BE2C (cell line): ENCODE results near the gene HLCS.
A peak's percentile ranks its signal among the peaks of the same experiment; 100 is the strongest.
"Not testable (repeated sequence)": the region's sequence is repeated elsewhere in the genome, so short reads cannot be mapped to it uniquely, and the experiment has no call there.

Experiments
- DNase-seq: peaks from one replicate; pipeline ENCODE4 v3.0.0-alpha.2; 2020
- H3K27me3 ChIP-seq: fragments of 250-450 bp; sonication (Bioruptor Pico); 2 replicates; pipeline ENCODE4 v1.5.1; 2020; ENCODE audit warnings: mild to moderate bottlenecking
- H3K36me3 ChIP-seq: fragments of 250-450 bp; sonication (Bioruptor Pico); 2 replicates; pipeline ENCODE4 v1.5.1; 2020; ENCODE audit warnings: mild to moderate bottlenecking
- H3K4me1 ChIP-seq: fragments of 250-450 bp; sonication (Bioruptor Pico); 2 replicates; pipeline ENCODE4 v1.5.1; 2020
- H3K4me3 ChIP-seq: 2 replicates; pipeline ENCODE4 v1.5.1; 2011; ENCODE audit warnings: low read depth, low read length
- H3K9me3 ChIP-seq: fragments of 250-450 bp; sonication (Bioruptor Pico); 2 replicates; pipeline ENCODE4 v1.5.1; 2020
- CTCF ChIP-seq: IDR thresholded peaks from 2 replicates; pipeline ENCODE4 v1.5.1; 2012; ENCODE audit warnings: mild to moderate bottlenecking, low read depth, low read length

HLCS gene

DNA sequence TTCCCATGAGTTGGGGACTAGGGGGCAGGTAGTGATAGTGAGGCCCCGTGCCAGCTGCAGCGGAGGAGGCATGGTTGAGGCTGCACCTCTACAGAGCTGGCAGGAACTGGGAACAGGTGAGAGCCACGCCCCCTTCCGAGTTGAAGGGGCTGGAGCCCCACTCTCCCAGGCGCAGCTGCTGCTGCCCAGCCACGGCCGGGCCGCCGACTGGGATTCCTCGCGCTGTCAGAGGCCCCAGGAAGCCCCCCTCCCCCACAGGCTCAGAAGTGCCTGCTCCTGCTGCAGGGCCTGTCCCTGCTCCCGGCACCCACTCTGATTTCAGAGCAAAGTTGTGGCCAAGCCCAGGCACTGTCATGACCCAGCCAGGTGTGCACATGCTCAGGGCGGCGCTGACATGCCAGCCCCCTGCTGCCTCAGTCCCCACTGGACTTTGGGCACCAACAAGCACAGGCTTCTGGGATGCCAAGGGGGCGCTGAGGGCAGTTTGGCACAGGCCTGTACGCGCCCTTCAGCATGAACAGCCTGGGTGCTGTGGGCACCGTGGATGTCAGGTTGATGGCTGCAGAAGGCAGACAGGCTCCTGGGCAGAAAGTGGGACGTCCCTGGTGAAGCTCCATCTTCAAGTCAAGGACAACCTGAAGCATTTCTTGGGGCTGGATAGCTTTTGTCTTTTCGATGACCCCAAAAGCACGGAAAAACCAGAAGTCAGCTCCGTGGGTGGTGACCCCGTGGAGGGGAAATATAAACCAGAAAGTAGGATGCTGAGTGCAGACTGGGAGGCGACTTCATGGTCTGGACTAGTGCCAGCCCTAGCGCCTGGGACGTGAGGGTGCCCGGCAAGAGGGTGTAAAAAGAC is 146.1 kb downstream of the HLCS start:
- Histone ChIP-seq H3K4me1 (no peaks in the 10 kb centered on the region; the same call in 1 of the 2 replicates), H3K27me3 (no peaks in the 10 kb centered on the region), H3K4me3 (no peak overlapping the region), H3K9me3 (no peaks in the 10 kb centered on the region), H3K36me3 (no peaks in the 10 kb centered on the region)
- no peak for TF ChIP-seq CTCF
- DNase-seq, result peak; percentile 29

DNA sequence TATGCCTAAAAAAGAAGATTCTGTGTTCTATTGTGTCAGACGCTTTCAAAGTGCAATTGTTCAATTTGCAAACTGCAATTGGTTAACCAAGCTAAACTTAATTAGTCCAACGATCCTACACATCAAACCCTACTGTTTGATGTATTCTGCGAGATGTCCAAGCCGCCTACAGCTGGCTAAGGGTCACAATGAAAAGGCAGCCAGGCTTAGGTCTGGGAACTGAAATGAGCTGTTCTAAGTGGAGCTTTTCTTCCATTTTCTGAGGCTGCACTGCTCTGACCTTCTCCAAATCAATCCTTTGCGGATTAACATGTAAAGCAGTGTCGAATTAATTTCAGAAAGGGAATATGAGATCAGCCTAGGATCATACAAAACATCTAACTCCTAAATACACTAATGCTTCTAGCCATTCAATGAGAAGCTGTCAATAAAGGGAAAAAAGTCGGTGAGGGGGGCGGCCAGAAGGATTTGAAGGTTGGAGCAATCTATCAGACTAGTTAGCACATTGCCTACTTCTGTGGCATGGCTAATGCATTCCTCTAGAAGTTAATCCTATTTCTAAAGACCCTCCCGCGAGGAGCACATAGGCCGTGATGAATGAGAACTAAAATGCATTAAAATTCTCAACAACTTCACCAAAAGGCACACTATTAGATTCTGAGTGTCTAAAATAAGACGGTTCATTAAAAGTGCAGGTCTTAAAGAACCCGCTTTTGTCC is 148.6 kb downstream of the HLCS start:
- no peak for TF ChIP-seq CTCF
- Histone ChIP-seq H3K4me1 (no peaks in the 10 kb centered on the region; the same call in 1 of the 2 replicates), H3K9me3 (no peaks in the 10 kb centered on the region), H3K36me3 (no peaks in the 10 kb centered on the region), H3K27me3 (no peaks in the 10 kb centered on the region), H3K4me3 (no peak overlapping the region)
- no peak for DNase-seq

GRCh38 chr21:36816561-36817130 is 149.8 kb downstream of the HLCS start:
- no peaks in the 10 kb centered on the region; the same call in 1 of the 2 replicates for H3K4me1 ChIP-seq
- no peaks in the 10 kb centered on the region for H3K27me3 ChIP-seq
- H3K9me3 ChIP-seq, result no peaks in the 10 kb centered on the region
- H3K36me3 ChIP-seq, result no peaks in the 10 kb centered on the region
- no peak overlapping the region for H3K4me3 ChIP-seq
- no peak for TF ChIP-seq CTCF
- no peak for DNase-seq

GRCh38 chr21:36816026-36816425 is 150.4 kb downstream of the HLCS start:
- H3K36me3 ChIP-seq, H3K4me1 ChIP-seq, H3K4me3 ChIP-seq, H3K9me3 ChIP-seq, H3K27me3 ChIP-seq, DNase-seq: not testable (repeated sequence)

GRCh38 chr21:36815284-36815683 is 151.2 kb downstream of the HLCS start:
- no peak overlapping the region for H3K4me3 ChIP-seq
- no peaks in the 10 kb centered on the region for H3K27me3 ChIP-seq
- H3K36me3 ChIP-seq, result no peaks in the 10 kb centered on the region
- DNase-seq, result no peak
- no peaks in the 10 kb centered on the region for H3K9me3 ChIP-seq
- no peaks in the 10 kb centered on the region for H3K4me1 ChIP-seq
- TF ChIP-seq CTCF, result no peak

- no peak for TF ChIP-seq CTCF
- H3K4me1 ChIP-seq, result no peaks in the 10 kb centered on the region
- no peaks in the 10 kb centered on the region for H3K9me3 ChIP-seq
- DNase-seq, result no peak
- H3K27me3 ChIP-seq, result no peaks in the 10 kb centered on the region
- H3K4me3 ChIP-seq, result no peak overlapping the region
- no peaks in the 10 kb centered on the region for H3K36me3 ChIP-seq
Measured at GRCh38 chr21:36813052-36813451, 153.4 kb downstream of the HLCS start.
